HG03432 (cell line): ENCODE measurements around the gene COA5.

Experiments used
- ATAC-seq: cut with Tn5 transposase; IDR thresholded peaks from one replicate; pipeline ENCODE4 v1.9.1; 2021; ENCODE audit warnings: mild to moderate bottlenecking, moderate library complexity; ENCODE audit not compliant: unreplicated experiment

COA5 gene

GRCh38 chr2:98554116-98554861 lies 54.0 kb downstream of the COA5 start:
- ATAC-seq: no peak

GRCh38 chr2:98552499-98553179 lies 55.7 kb downstream of the COA5 start:
- ATAC-seq: no peak

- no peak for ATAC-seq
Observed at GRCh38 chr2:98551316-98551715, 57.0 kb downstream of the COA5 start.

- no peak for ATAC-seq
Observed at GRCh38 chr2:98550165-98550564, 58.1 kb downstream of the COA5 start.
